GM18873 (cell line): ENCODE measurements around the gene VTI1A.
A peak's percentile ranks its signal among the peaks of the same experiment; 100 is the strongest.
"Not testable (repeated sequence)": the region's sequence is repeated elsewhere in the genome, so short reads cannot be mapped to it uniquely, and the experiment has no call there.

Experiments used
- ATAC-seq: cut with Tn5 transposase; IDR thresholded peaks from one replicate; pipeline ENCODE4 v1.9.1; 2021; ENCODE audit warnings: mild to moderate bottlenecking, moderate library complexity, moderate number of reproducible peaks; ENCODE audit not compliant: unreplicated experiment, low FRiP score

Gene VTI1A

GRCh38 chr10:112499985-112500384 is 53.0 kb downstream of the VTI1A start:
- ATAC-seq, result not testable (repeated sequence)

DNA sequence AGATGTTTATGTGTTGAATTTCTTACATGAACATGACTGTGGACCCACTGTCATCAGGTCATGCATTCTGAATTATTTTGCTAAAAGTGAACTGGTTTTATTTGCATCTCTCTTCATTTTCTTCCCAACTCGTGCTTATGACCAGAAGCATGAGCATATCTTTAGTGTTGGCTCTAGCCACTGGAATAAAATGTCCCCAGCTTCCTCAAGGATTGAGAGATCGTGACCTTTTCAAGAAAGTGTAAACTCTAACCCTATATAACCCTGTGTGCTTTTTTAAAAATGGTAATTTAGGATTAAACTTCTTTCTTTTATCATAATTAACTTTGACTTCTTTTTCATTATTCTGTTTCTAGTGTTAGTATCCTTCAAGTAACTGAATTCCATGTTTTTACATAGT is 55.5 kb downstream of the VTI1A start:
- ATAC-seq, result no peak

GRCh38 chr10:112503643-112504042 is 56.6 kb downstream of the VTI1A start:
- ATAC-seq, result no peak

GRCh38 chr10:112507046-112507445 is 60.0 kb downstream of the VTI1A start:
- ATAC-seq, result no peak

GRCh38 chr10:112507988-112508387 is 61.0 kb downstream of the VTI1A start:
- no peak for ATAC-seq

DNA sequence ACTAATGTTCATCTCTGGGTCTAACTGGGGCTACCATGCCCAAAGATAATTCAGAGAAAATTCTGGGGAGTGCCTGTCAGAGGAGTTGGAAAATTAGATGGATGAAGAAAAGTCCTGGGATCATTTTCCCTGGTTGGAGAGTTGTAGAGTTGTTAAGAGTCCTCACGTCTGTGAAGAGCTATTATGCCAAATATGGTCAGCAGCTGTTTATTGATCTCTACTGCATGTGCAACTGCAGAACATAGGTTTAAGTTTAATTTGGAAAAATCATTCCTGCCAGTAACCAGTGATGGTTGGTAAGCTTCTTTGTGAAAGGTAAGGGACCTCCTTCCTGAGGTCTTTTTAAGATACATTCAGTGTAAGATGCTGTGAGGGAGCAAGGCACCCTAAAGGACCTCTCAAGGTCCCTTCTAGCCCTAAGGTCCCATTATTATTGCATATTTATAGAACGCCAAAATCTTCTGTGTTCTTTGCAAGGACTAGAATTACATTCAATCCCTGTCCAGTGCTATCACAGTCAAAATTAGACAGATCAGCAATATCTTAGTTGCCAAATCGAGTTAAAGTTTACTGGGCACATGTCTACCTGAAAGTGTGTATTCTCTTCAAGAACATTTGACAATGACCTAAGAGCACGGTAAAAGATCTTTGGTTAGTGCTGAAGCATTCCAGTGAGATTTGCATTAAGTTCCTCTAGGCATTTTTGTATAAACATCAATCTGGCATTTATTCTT is 62.7 kb downstream of the VTI1A start:
- ATAC-seq, result no peak

- no peak for ATAC-seq
These were observed 63.4 kb downstream of the VTI1A start for GRCh38 chr10:112510384-112510783.

DNA sequence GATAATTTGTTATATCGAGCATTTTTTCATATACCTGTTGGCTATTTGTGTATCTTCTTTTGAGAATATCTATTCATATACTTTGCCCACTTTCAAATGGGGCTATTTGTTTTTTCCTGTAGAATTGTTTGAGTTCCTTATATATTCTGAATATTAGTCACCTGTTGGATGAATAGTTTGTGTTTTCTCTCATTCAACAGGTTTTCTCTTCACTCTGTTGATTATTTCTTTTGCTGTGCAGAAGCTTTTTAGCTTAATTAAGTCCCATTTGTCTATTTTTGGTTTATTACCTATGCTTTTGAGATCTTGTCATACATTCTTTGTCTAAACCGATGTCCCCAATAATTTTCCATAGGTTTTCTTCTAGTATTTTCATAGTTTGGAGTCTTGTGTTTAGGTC is 65.3 kb downstream of the VTI1A start:
- no peak for ATAC-seq

DNA sequence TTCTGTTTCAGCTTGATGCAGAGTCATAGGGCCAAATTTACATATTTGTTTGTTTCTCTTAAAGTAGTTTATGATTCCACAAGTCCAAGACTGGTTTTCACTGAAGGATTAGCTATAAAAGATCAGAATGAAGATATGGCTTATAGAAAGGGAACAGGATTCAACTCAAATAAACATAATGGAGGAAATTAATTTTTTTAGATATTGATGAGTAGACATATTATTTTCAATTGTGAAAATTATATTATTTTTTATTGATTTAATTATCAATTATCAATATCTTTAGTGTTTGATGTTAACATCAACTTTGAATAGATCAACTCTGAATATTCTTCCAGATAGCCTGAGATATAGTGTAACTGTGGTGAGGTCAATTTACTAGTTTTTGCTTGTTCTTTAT is 68.1 kb downstream of the VTI1A start:
- ATAC-seq, result no peak

GRCh38 chr10:112515852-112516251 is 68.8 kb downstream of the VTI1A start:
- no peak for ATAC-seq

DNA sequence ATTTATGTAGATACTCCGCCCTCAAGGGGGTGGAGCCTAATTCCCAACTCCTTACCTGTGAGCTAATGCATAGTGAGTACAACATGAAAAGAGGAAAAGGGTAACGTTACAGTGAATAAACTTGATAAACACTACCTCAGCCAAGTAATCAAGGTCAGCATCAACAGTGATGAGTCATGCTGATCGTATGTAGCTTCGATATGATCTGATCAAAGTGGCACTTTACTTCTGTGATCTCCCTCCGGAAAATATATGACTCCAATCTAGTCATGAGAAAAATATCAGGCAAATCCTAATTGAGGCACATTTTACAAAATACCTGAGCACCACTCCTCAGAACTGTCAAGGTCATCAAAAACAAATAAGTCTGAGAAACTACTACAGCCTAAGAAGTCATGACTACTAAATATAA is 70.4 kb downstream of the VTI1A start:
- no peak for ATAC-seq

- no peak for ATAC-seq
These were observed 72.2 kb downstream of the VTI1A start for GRCh38 chr10:112519133-112519761.

DNA sequence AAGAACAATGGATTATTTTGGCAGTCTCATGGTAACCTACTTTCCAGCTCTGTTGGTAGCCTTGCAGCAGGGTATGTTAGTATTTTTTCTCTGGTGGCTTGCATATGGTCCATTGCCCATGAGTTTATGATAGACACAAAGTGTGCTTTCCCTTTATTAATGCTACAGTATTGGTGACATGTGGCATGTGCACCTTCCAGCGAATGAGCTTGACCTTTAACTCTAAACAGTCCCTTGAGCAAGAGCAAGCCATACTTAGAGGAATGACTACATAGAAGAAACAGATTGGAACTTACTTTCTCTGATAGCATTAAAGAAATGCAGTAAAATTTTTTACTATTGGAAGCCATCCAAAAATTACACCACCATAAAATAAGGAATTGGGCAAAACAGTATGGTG is 73.9 kb downstream of the VTI1A start:
- ATAC-seq, result no peak

- ATAC-seq, result no peak
These were observed 77.6 kb downstream of the VTI1A start for GRCh38 chr10:112524641-112525040.

GRCh38 chr10:112525200-112525599 is 78.2 kb downstream of the VTI1A start:
- ATAC-seq, result no peak

GRCh38 chr10:112526139-112526538 is 79.1 kb downstream of the VTI1A start:
- ATAC-seq, result no peak

DNA sequence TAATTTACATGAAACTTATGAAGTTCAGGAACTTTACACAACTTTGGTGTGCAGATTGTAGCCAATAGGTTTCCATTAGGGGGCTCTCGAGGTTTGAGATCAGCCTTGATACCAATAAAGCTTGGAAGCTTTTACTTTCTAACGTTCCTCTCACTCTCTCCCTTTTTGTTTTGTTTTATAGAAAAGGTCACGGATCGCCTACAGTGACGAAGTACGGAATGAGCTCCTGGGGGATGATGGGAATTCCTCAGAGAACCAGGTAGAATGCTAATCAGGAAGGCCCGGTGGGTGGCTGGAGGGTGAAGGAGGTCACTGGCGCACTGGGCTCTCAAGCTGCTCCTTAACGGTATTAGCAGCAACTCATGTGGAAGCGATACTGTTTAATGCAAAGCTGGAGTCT is 79.9 kb downstream of the VTI1A start:
- no peak for ATAC-seq

DNA sequence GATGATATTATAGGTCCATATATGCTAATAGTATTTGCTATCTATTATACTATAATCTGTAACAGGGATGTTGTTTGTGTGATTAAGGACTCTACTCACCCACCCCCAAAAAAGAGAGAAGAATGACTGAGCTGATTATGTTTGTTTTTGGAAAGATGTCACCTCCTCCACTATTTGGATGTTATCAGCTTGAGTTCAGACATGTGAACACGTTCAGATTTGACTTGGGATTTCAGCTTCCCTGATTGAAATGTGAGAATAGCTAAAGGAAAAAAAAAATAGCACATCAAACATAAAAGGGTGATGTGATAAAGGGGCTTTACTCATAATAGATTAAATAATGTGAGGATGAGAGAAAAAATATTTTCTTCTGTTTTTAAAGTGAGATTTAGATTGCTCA is 81.2 kb downstream of the VTI1A start:
- ATAC-seq, result no peak

GRCh38 chr10:112531421-112531820 is 84.4 kb downstream of the VTI1A start:
- no peak for ATAC-seq

- ATAC-seq, result peak; percentile 99
These were observed 85.2 kb downstream of the VTI1A start for GRCh38 chr10:112532189-112532588.

GRCh38 chr10:112532956-112533355 is 85.9 kb downstream of the VTI1A start:
- no peak for ATAC-seq

GRCh38 chr10:112533916-112534315 is 86.9 kb downstream of the VTI1A start:
- ATAC-seq, result no peak
